OCI-LY7 (cell line): ENCODE results near the gene PIGQ. TPM values are rescaled to one million over a fixed set of nuclear protein-coding genes. Genes with fewer than 3 reads are reported as not detected.

Source experiments
- BruUV-seq: library from RNA; stranded (reverse); fragments of 400-500 nt; replicated peaks from 2 replicates; lab custom pipeline; 2021; lab: Mats Ljungman, UMichigan
- CTCF ChIA-PET: fragments of 300-600 bp; sonication (Branson Sonifier 250); formaldehyde crosslinking; loops from one replicate; lab custom pipeline; 2022; ENCODE audit warnings: antibody characterized with exemption; ENCODE audit not compliant: unreplicated experiment; lab: Charles Lee
- POLR2A ChIA-PET: fragments of 300-600 bp; sonication (Branson Sonifier 250); formaldehyde crosslinking; loops from one replicate; lab custom pipeline; 2022; ENCODE audit warnings: antibody characterized with exemption; lab: Charles Lee
- DNase-seq: peaks from one replicate; pipeline ENCODE4 v3.0.0-alpha.2; 2015; ENCODE audit warnings: low spot score
- H2AFZ ChIP-seq: fragments of 200-600 bp; sonication (generic), shearing (Covaris generic); 2 replicates; pipeline ENCODE4 v1.6.1; 2014; ENCODE audit warnings: mild to moderate bottlenecking, antibody characterized with exemption, low read length, moderate library complexity
- H3K27ac ChIP-seq: fragments of 200-600 bp; sonication (generic); 2 replicates; pipeline ENCODE4 v1.5.1; 2014; ENCODE audit warnings: mixed run types, low read depth, mild to moderate bottlenecking, moderate library complexity, low read length, inconsistent platforms; ENCODE audit not compliant: poor library complexity, severe bottlenecking
- H3K36me3 ChIP-seq: fragments of 200-600 bp; sonication (generic); 2 replicates; pipeline ENCODE4 v1.6.1; 2014; ENCODE audit warnings: mild to moderate bottlenecking, antibody characterized with exemption, low read length, moderate library complexity, mixed read lengths; ENCODE audit not compliant: insufficient read depth
- H3K4me1 ChIP-seq: fragments of 200-600 bp; sonication (generic); 2 replicates; pipeline ENCODE4 v1.5.1; 2014; ENCODE audit warnings: mild to moderate bottlenecking, low read length; ENCODE audit not compliant: insufficient read depth, poor library complexity, severe bottlenecking
- H3K4me2 ChIP-seq: fragments of 200-600 bp; sonication (generic); 2 replicates; pipeline ENCODE4 v1.6.1; 2014; ENCODE audit warnings: mild to moderate bottlenecking, low read length
- H3K4me3 ChIP-seq: fragments of 200-600 bp; sonication (generic); 2 replicates; pipeline ENCODE4 v1.5.1; 2014; ENCODE audit warnings: mild to moderate bottlenecking, low read depth, low read length; ENCODE audit not compliant: poor library complexity, severe bottlenecking
- H3K79me2 ChIP-seq: fragments of 200-600 bp; sonication (generic); 2 replicates; pipeline ENCODE4 v1.6.1; 2016; ENCODE audit warnings: low read depth, mild to moderate bottlenecking, low read length, moderate library complexity, mixed read lengths; ENCODE audit not compliant: insufficient read depth
- H3K9me2 ChIP-seq: fragments of 200-600 bp; sonication (generic); 2 replicates; pipeline ENCODE4 v1.6.1; 2016; ENCODE audit warnings: mild to moderate bottlenecking, low read length, mixed read lengths; ENCODE audit not compliant: insufficient read depth
- H3K9me3 ChIP-seq: fragments of 200-600 bp; sonication (generic); 2 replicates; pipeline ENCODE4 v1.6.1; 2014; ENCODE audit warnings: mild to moderate bottlenecking, mixed run types, low read length, mixed read lengths
- H4K20me1 ChIP-seq: fragments of 200-600 bp; sonication (generic); 2 replicates; pipeline ENCODE4 v1.6.1; 2014; ENCODE audit warnings: mild to moderate bottlenecking, antibody characterized with exemption, low read length, moderate library complexity, mixed read lengths; ENCODE audit not compliant: insufficient read depth
- CTCF ChIP-seq: fragments of 200-600 bp; sonication (generic); conservative IDR thresholded peaks from 2 replicates; pipeline ENCODE4 v1.5.1; 2014; ENCODE audit warnings: mild to moderate bottlenecking, antibody characterized with exemption, low read length, moderate library complexity, mixed read lengths
- EZH2phosphoT487 ChIP-seq: fragments of 200-600 bp; sonication (generic); IDR thresholded peaks from 2 replicates; pipeline ENCODE4 v1.6.1; 2018; ENCODE audit warnings: low read depth, borderline replicate concordance, mild to moderate bottlenecking, mixed run types, antibody characterized with exemption, low read length, moderate library complexity, mixed read lengths
- intact Hi-C: fragments of 100-400 bp; cut with micrococcal nuclease; formaldehyde crosslinking; loops from one replicate; pipeline ENCODE4 v1.10.0; 2022; ENCODE audit not compliant: unreplicated experiment
- total RNA-seq, 2 experiments: library from RNA; depleted of rRNA in 1 of 2; stranded (reverse); fragments of >200 nt in 1 of 2; shearing (Covaris generic) in 1 of 2; gene quantifications; 2 replicates each; pipeline ENCODE4 v1.2.3, GENCODE V29; 2014 to 2022

Gene PIGQ
- total RNA-seq, 2 experiments from 2014 or later = 39.0 to 54.2 TPM

- peaks cover 13% of the 10 kb centered on the region for H3K36me3 ChIP-seq
- intact Hi-C loops = no loop called here
- no peaks in the 10 kb centered on the region for H3K9me2 ChIP-seq
- no peaks in the 10 kb centered on the region for H3K79me2 ChIP-seq
- no peak overlapping the region for H3K4me3 ChIP-seq
- no TSS peak for BruUV-seq
- H3K27ac ChIP-seq = no peak overlapping the region
- ChIA-PET CTCF (no interaction called here), POLR2A (no interaction called here)
- 0 out of 2 replicates have a peak, but pooled peaks cover 5% of the 10 kb centered on the region for H3K9me3 ChIP-seq
- H3K4me1 ChIP-seq = no peaks in the 10 kb centered on the region
- no peak overlapping the region for H2AFZ ChIP-seq
- H3K4me2 ChIP-seq = no peak overlapping the region
- H4K20me1 ChIP-seq = no peaks in the 10 kb centered on the region
- no peak for TF ChIP-seq EZH2phosphoT487
- no peak for TF ChIP-seq CTCF
- no peak for DNase-seq
Measured at GRCh38 chr16:603933-604332, 34.2 kb downstream of the PIGQ start.

- intact Hi-C loops = no loop called here
- CTCF ChIA-PET = no interaction called here
- H3K79me2 ChIP-seq = no peaks in the 10 kb centered on the region
Measured at GRCh38 chr16:606656-607307, 37.0 kb downstream of the PIGQ start.

More at GRCh38 chr16:606656-607307, 37.0 kb downstream of the PIGQ start:
- no peak for TF ChIP-seq EZH2phosphoT487
- no peak for TF ChIP-seq CTCF
- Histone ChIP-seq H3K27ac (no peak overlapping the region), H3K4me3 (no peak overlapping the region), H4K20me1 (no peaks in the 10 kb centered on the region), H3K9me3 (0 out of 2 replicates have a peak, but pooled peaks cover 5% of the 10 kb centered on the region), H3K4me2 (no peak overlapping the region), H3K36me3 (peaks cover 7% of the 10 kb centered on the region; the same call in 1 of the 2 replicates), H2AFZ (no peak overlapping the region), H3K4me1 (no peaks in the 10 kb centered on the region), H3K9me2 (no peaks in the 10 kb centered on the region)
- DNase-seq = no peak
- no TSS peak for BruUV-seq
- POLR2A ChIA-PET = no interaction called here
